Body of pancreas (tissue), 4 donors: ENCODE results near the gene ARF3. TPM values are rescaled to one million over a fixed set of nuclear protein-coding genes. Genes with fewer than 3 reads are reported as not detected.

Experiments used
- ATAC-seq: fragments of 150-250 bp; one replicate; pipeline ENCODE4 v1.9.1; 2016
- DNase-seq, 4 donors: peaks; one replicate each; pipeline ENCODE4 v3.0.0-alpha.2; 2019
- H3K27ac ChIP-seq, 4 donors: fragments of 200-600 bp; sonication (generic); 1 replicate in 3 of 4; 2 replicates in 1 of 4; pipeline versions ENCODE4 v1.5.1 to v1.6.1; 2016 to 2019; ENCODE audit warnings: mild to moderate bottlenecking in 1 of 4, mixed read lengths in 1 of 4, moderate library complexity in 1 of 4
- H3K27me3 ChIP-seq, 2 donors: fragments of 200-600 bp; sonication (generic); one replicate each; pipeline ENCODE4 v1.6.0; 2016; ENCODE audit warnings: mild to moderate bottlenecking in 1 of 2
- H3K36me3 ChIP-seq, 2 donors: fragments of 200-600 bp; sonication (generic); replicated peaks in 1 of 2; 2 replicates each; pipeline ENCODE4 v1.5.1; 2016; ENCODE audit warnings: low read depth in 2 of 2; ENCODE audit not compliant: insufficient read depth in 1 of 2
- H3K4me1 ChIP-seq: fragments of 200-600 bp; sonication (generic); one replicate; pipeline ENCODE4 v1.6.0; 2016
- H3K4me3 ChIP-seq, 2 donors: fragments of 200-600 bp; sonication (generic); 1 replicate in 1 of 2; 2 replicates in 1 of 2; pipeline ENCODE4 v1.5.1; 2016 to 2019
- H3K9me3 ChIP-seq, 3 donors: fragments of 200-600 bp; sonication (generic); 1 replicate in 2 of 3; 2 replicates in 1 of 3; pipeline ENCODE4 v1.5.1; 2016
- CTCF ChIP-seq, 7 experiments: fragments of 450-650 bp in 4 of 7; fragments of 200-600 bp in 3 of 7; sonication (generic) in 3 of 7; IDR thresholded peaks; one replicate each; pipeline ENCODE4 v1.5.1; 2016 to 2019; ENCODE audit warnings: antibody characterized with exemption in 7 of 7
- POLR2A ChIP-seq, 3 donors: fragments of 450-650 bp; IDR thresholded peaks; one replicate each; pipeline ENCODE4 v1.6.1; 2016; ENCODE audit warnings: antibody characterized with exemption in 3 of 3, mild to moderate bottlenecking in 2 of 3
- WGBS, 2 donors: methylation state at CpG; one replicate each; pipeline ENCODE4 v1.1.5; 2017; 5-methylcytosine and 5-hydroxymethylcytosine counted together
- intact Hi-C: fragments of 100-400 bp; cut with DNase I; formaldehyde crosslinking; loops from one replicate; pipeline ENCODE4 v1.15.1; 2023
- total RNA-seq, 2 donors: library from RNA; depleted of rRNA; stranded (reverse); fragments of >200 nt; gene quantifications; one replicate each; pipeline ENCODE4 v1.1.0, GENCODE V29; 2016

The ARF3 gene
- total RNA-seq, 2 donors from 2014 or later, result 22.3 to 24.1 TPM

- ATAC-seq, result peak; percentile 66
- TF ChIP-seq CTCF (IDR thresholded peaks at IDR 0.05) (peak in 1 of 7 experiments; percentile 5), POLR2A (IDR thresholded peaks at IDR 0.05) (no peak)
- 12 to 16% methylated on average over 3 of the region's 3 CpGs for WGBS, 2 donors
- H3K4me1 ChIP-seq, result peaks cover 45% of the 10 kb centered on the region
- H3K4me3 ChIP-seq, result no peak overlapping the region
- H3K36me3 ChIP-seq, result no peaks in the 10 kb centered on the region
- peak in 2 of 4 donors; percentile 34 to 37 for DNase-seq
- intact Hi-C loops, result no loop called here
- H3K9me3 ChIP-seq, result no peaks in the 10 kb centered on the region
- peak overlapping the region; percentile 29 to 74 (median 48) for H3K27ac ChIP-seq
- H3K27me3 ChIP-seq, result no peaks in the 10 kb centered on the region
Measured at GRCh38 chr12:48907245-48907644, 50.0 kb downstream of the ARF3 start.

- Histone ChIP-seq H3K36me3 (no peaks in the 10 kb centered on the region), H3K4me3 (peak overlapping the region in 1 of 2 donors; percentile 37), H3K4me1 (peaks cover 39% of the 10 kb centered on the region), H3K27ac (peak overlapping the region in 2 of 4 donors; percentile 61 to 65), H3K9me3 (no peaks in the 10 kb centered on the region), H3K27me3 (no peaks in the 10 kb centered on the region)
- ATAC-seq, result peak; percentile 94
- TF ChIP-seq POLR2A (IDR thresholded peaks at IDR 0.05) (no peak), CTCF (IDR thresholded peaks at IDR 0.05) (peak; percentile 56 to 80 (median 77))
- intact Hi-C loops, result no loop called here
- DNase-seq, result peak; percentile 85 to 91 (median 88)
- 0 to 1% methylated on average over 15 to 19 of the region's 19 CpGs for WGBS, 2 donors
Measured at GRCh38 chr12:48903982-48904411, 53.3 kb downstream of the ARF3 start.

- peaks cover 39% of the 10 kb centered on the region for H3K4me1 ChIP-seq
- TF ChIP-seq POLR2A (IDR thresholded peaks at IDR 0.05) (no peak), CTCF (IDR thresholded peaks at IDR 0.05) (no peak)
- H3K4me3 ChIP-seq, result no peak overlapping the region
- H3K9me3 ChIP-seq, result no peaks in the 10 kb centered on the region
- intact Hi-C loops, result no loop called here
- H3K36me3 ChIP-seq, result no peaks in the 10 kb centered on the region
- peak; percentile 33 for ATAC-seq
- WGBS, 2 donors, result 18 to 39% methylated on average over 20 of the region's 20 CpGs
- H3K27me3 ChIP-seq, result no peaks in the 10 kb centered on the region
- H3K27ac ChIP-seq, result peak overlapping the region in 2 of 4 donors; percentile 49 to 61
- peak in 3 of 4 donors; percentile 44 to 60 (median 52) for DNase-seq
Measured at GRCh38 chr12:48903363-48903981, 53.8 kb downstream of the ARF3 start.

- no peaks in the 10 kb centered on the region for H3K9me3 ChIP-seq
- ATAC-seq (no peak), DNase-seq (no peak)
- H3K27me3 ChIP-seq, result no peaks in the 10 kb centered on the region
- intact Hi-C loops, result no loop called here
- H3K27ac ChIP-seq, result no peak overlapping the region
- no peaks in the 10 kb centered on the region for H3K36me3 ChIP-seq
- WGBS, 2 donors, result 54 to 73% methylated on average over 2 of the region's 2 CpGs
- H3K4me1 ChIP-seq, result peaks cover 20% of the 10 kb centered on the region
- TF ChIP-seq POLR2A (IDR thresholded peaks at IDR 0.05), result no peak
- no peak for TF ChIP-seq CTCF (IDR thresholded peaks at IDR 0.05)
- no peak overlapping the region for H3K4me3 ChIP-seq
Measured at GRCh38 chr12:48901278-48901677, 56.0 kb downstream of the ARF3 start.

- ATAC-seq, result no peak
- H3K9me3 ChIP-seq, result no peaks in the 10 kb centered on the region
- no peak for TF ChIP-seq POLR2A (IDR thresholded peaks at IDR 0.05)
- TF ChIP-seq CTCF (IDR thresholded peaks at IDR 0.05), result no peak
- no peaks in the 10 kb centered on the region for H3K27me3 ChIP-seq
- 68 to 73% methylated on average over 2 of the region's 2 CpGs for WGBS, 2 donors
- H3K4me1 ChIP-seq, result peaks cover 7% of the 10 kb centered on the region
- intact Hi-C loops, result no loop called here
- H3K36me3 ChIP-seq, result no peaks in the 10 kb centered on the region
- no peak overlapping the region for H3K27ac ChIP-seq
- no peak overlapping the region for H3K4me3 ChIP-seq
- no peak for DNase-seq
Measured at GRCh38 chr12:48899651-48900050, 57.6 kb downstream of the ARF3 start.
